ENCODE results near the gene EID1. TPM values are rescaled to one million over a fixed set of nuclear protein-coding genes. Genes with fewer than 3 reads are reported as not detected.

Gene EID1
- polyA plus RNA-seq, 1 of the 3 experiments (the other 2 are of a cell fraction): 228 TPM

GRCh38 chr15:48871542-48871941 is 6.4 kb upstream of the EID1 start:
- POLR2A ChIA-PET: no interaction called here
- Histone ChIP-seq H3K4me3 (ENCODE audit: low read depth in 2 of 2, low read length in 1 of 2) (no peak overlapping the region), H3K9ac (no peak overlapping the region), H2AFZ (ENCODE audit: low read depth) (no peak overlapping the region), H3K9me2 (no peaks in the 10 kb centered on the region), H3K79me2 (ENCODE audit: insufficient read depth) (no peaks in the 10 kb centered on the region), H3K9me3 (no peaks in the 10 kb centered on the region), H3K36me3 (replicated peaks in 1 of 2; ENCODE audit: control insufficient read depth in 1 of 2, insufficient read depth in 2 of 2, low read length in 1 of 2) (no peaks in the 10 kb centered on the region), H3K4me1 (ENCODE audit: control insufficient read depth in 1 of 2, insufficient read depth in 2 of 2, low read depth in 1 of 2, low read length in 1 of 2) (peaks cover 0 to 25% of the 10 kb centered on the region in 2 experiments; a peak in 2 of 4 replicates), H4K20me1 (ENCODE audit: insufficient read depth) (no peaks in the 10 kb centered on the region), H3K4me2 (no peak overlapping the region), H3K27me3 (ENCODE audit: insufficient read depth) (no peaks in the 10 kb centered on the region), H3K27ac (ENCODE audit: low read depth in 2 of 2, low read length in 1 of 2) (no peak overlapping the region), H3F3A (replicated peaks; ENCODE audit: insufficient read depth) (peaks cover 10% of the 10 kb centered on the region)
- CTCF ChIA-PET: interaction anchor here (1.2 to 2.9 kb wide), 3 partner anchors 9 to 275 kb away, joined by 3 to 12 read pairs (median 5); no protein-coding TSS in a partner anchor
- TF ChIP-seq NFIC (IDR thresholded peaks at IDR 0.05; ENCODE audit: borderline replicate concordance): no peak
- TF ChIP-seq EZH2phosphoT487 (IDR thresholded peaks at IDR 0.05; ENCODE audit: borderline replicate concordance, low read depth): no peak
- no peak for TF ChIP-seq USF1 (IDR thresholded peaks at IDR 0.05; ENCODE audit: borderline replicate concordance, low read depth)
- TF ChIP-seq MAX (IDR thresholded peaks at IDR 0.05; ENCODE audit: low read depth): no peak
- TF ChIP-seq TCF12 (IDR thresholded peaks at IDR 0.05): no peak
- TF ChIP-seq GABPA (IDR thresholded peaks at IDR 0.05; ENCODE audit: low read depth): no peak
- no peak for DNase-seq

- H2AFZ ChIP-seq (ENCODE audit: low read depth): no peak overlapping the region
- no peak overlapping the region for H3K27ac ChIP-seq (ENCODE audit: low read depth in 2 of 2, low read length in 1 of 2)
- no peaks in the 10 kb centered on the region for H3K36me3 ChIP-seq (replicated peaks in 1 of 2; ENCODE audit: control insufficient read depth in 1 of 2, insufficient read depth in 2 of 2, low read length in 1 of 2)
- TF ChIP-seq EZH2phosphoT487 (IDR thresholded peaks at IDR 0.05; ENCODE audit: borderline replicate concordance, low read depth) (no peak), RXRA (IDR thresholded peaks at IDR 0.05; ENCODE audit: borderline replicate concordance, low read depth) (no peak), POLR2AphosphoS5 (IDR thresholded peaks at IDR 0.05; ENCODE audit: low read depth, low read length) (no peak), IRF3 (IDR thresholded peaks at IDR 0.05; ENCODE audit: low read depth, low read length) (no peak), MXI1 (IDR thresholded peaks at IDR 0.05; ENCODE audit: low read depth, low read length) (no peak)
- H3K4me2 ChIP-seq: no peak overlapping the region
- H3K4me3 ChIP-seq (ENCODE audit: low read depth in 2 of 2, low read length in 1 of 2): no peak overlapping the region
- 83% methylated on average over 2 of the region's 2 CpGs for WGBS (ENCODE audit: low lambda C conversion rate)
- H4K20me1 ChIP-seq (ENCODE audit: insufficient read depth): no peaks in the 10 kb centered on the region
- H3F3A ChIP-seq (replicated peaks; ENCODE audit: insufficient read depth): peaks cover 13% of the 10 kb centered on the region
- H3K4me1 ChIP-seq (ENCODE audit: control insufficient read depth in 1 of 2, insufficient read depth in 2 of 2, low read depth in 1 of 2, low read length in 1 of 2): peaks cover 0 to 17% of the 10 kb centered on the region in 2 experiments; a peak in 3 of 4 replicates
- no peaks in the 10 kb centered on the region for H3K27me3 ChIP-seq (ENCODE audit: insufficient read depth)
- DNase-seq: no peak
- no peaks in the 10 kb centered on the region for H3K79me2 ChIP-seq (ENCODE audit: insufficient read depth)
- H3K9me3 ChIP-seq: no peaks in the 10 kb centered on the region
- H3K9me2 ChIP-seq: no peaks in the 10 kb centered on the region
- no peak overlapping the region for H3K9ac ChIP-seq
- ChIA-PET CTCF (interaction anchor here (1.0 to 1.2 kb wide), 2 partner anchors 10 to 274 kb away, joined by 3 to 4 read pairs; no protein-coding TSS in a partner anchor), POLR2A (no interaction called here)
Measured at GRCh38 chr15:48872632-48873031, 5.3 kb upstream of the EID1 start.
